DOHH2 (cell line): ENCODE data around the gene SCYGR3.

Experiments
- H3F3A ChIP-seq: fragments of 200-600 bp; sonication (generic), shearing (Covaris generic); 2 replicates; pipeline ENCODE4 v1.6.0; 2016; ENCODE audit warnings: antibody characterized with exemption, mild to moderate bottlenecking; ENCODE audit not compliant: control insufficient read depth, insufficient read depth
- H3K27ac ChIP-seq: fragments of 200-600 bp; sonication (generic); 2 replicates; pipeline ENCODE4 v1.5.1; 2014; ENCODE audit warnings: low read depth, mild to moderate bottlenecking, low read length, moderate library complexity
- H3K27me3 ChIP-seq: fragments of 200-600 bp; sonication (generic); 2 replicates; pipeline ENCODE4 v1.6.1; 2014; ENCODE audit warnings: mild to moderate bottlenecking, low read length, mixed read lengths; ENCODE audit not compliant: control insufficient read depth
- H3K36me3 ChIP-seq: fragments of 200-600 bp; sonication (generic); 2 replicates; pipeline ENCODE4 v1.6.1; 2014; ENCODE audit warnings: mild to moderate bottlenecking, low read length, moderate library complexity, mixed read lengths; ENCODE audit not compliant: control insufficient read depth
- H3K4me1 ChIP-seq: fragments of 200-600 bp; sonication (generic); 2 replicates; pipeline ENCODE4 v1.6.1; 2014; ENCODE audit warnings: mild to moderate bottlenecking, low read length, mixed read lengths; ENCODE audit not compliant: control insufficient read depth
- H3K4me2 ChIP-seq: fragments of 200-600 bp; sonication (generic); 2 replicates; pipeline ENCODE4 v1.6.0; 2014; ENCODE audit warnings: mild to moderate bottlenecking, low read length, moderate library complexity
- H3K4me3 ChIP-seq: fragments of 200-600 bp; sonication (generic); 2 replicates; pipeline ENCODE4 v1.5.1; 2014; ENCODE audit warnings: mild to moderate bottlenecking, low read length, mixed read lengths
- H3K79me2 ChIP-seq: fragments of 200-600 bp; sonication (generic); 2 replicates; pipeline ENCODE4 v1.6.1; 2014; ENCODE audit warnings: mild to moderate bottlenecking, low read length, mixed read lengths; ENCODE audit not compliant: control insufficient read depth
- H3K9me2 ChIP-seq: fragments of 200-600 bp; sonication (generic); replicated peaks from 2 replicates; pipeline ENCODE4 v1.6.1; 2014; ENCODE audit warnings: mild to moderate bottlenecking, low read length, mixed read lengths; ENCODE audit not compliant: control insufficient read depth
- H3K9me3 ChIP-seq: fragments of 200-600 bp; sonication (generic); 2 replicates; pipeline ENCODE4 v1.6.1; 2014; ENCODE audit warnings: antibody characterized with exemption, low read length, mixed read lengths; ENCODE audit not compliant: control insufficient read depth, insufficient read depth
- H4K20me1 ChIP-seq: fragments of 200-600 bp; sonication (generic); 2 replicates; pipeline ENCODE4 v1.6.0; 2014; ENCODE audit warnings: low read depth, mild to moderate bottlenecking, antibody characterized with exemption, low read length, moderate library complexity; ENCODE audit not compliant: control insufficient read depth, insufficient read depth
- EZH2phosphoT487 ChIP-seq: fragments of 200-600 bp; sonication (generic); IDR thresholded peaks from 2 replicates; pipeline ENCODE4 v1.6.1; 2017; ENCODE audit warnings: borderline replicate concordance, mild to moderate bottlenecking, antibody characterized with exemption, low read length, moderate library complexity, mixed read lengths
- TF ChIP-seq, protein P1 (sequence below): fragments of 200-600 bp; sonication (generic); IDR thresholded peaks from one replicate; pipeline ENCODE4 v1.5.1; 2014; ENCODE audit warnings: antibody characterized with exemption, mild to moderate bottlenecking, low read depth, low read length; ENCODE audit not compliant: poor library complexity, severe bottlenecking

Gene SCYGR3

DNA sequence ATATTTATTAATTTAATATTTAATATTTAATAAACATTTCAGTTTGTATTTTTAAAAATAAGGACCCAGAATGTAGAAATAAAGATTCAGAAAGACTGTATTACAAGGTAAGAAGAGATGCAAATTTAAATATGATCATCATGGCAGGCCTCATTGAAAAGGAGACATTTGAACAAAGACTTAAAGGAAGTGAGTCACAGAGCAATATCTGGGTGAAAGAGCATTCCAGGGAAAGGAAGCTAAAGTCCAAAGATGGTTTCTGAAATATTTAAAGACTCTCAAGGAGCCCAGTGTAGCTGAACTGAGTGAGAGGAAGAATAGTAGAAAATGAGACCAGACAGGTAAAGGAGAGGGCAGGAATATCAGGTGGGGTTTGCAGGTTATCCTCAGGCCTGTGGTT, 8.6 kb upstream of the SCYGR3 start:
- Histone ChIP-seq H3K36me3 (no peaks in the 10 kb centered on the region), H3K9me2 (no peaks in the 10 kb centered on the region), H3K9me3 (no peaks in the 10 kb centered on the region), H3K4me2 (no peak overlapping the region), H3F3A (no peaks in the 10 kb centered on the region), H3K27me3 (no peaks in the 10 kb centered on the region), H4K20me1 (no peaks in the 10 kb centered on the region), H3K79me2 (no peaks in the 10 kb centered on the region), H3K4me3 (no peak overlapping the region), H3K27ac (no peak overlapping the region), H3K4me1 (no peaks in the 10 kb centered on the region)
- TF ChIP-seq EZH2phosphoT487 = no peak
- TF ChIP-seq, protein P1, sequence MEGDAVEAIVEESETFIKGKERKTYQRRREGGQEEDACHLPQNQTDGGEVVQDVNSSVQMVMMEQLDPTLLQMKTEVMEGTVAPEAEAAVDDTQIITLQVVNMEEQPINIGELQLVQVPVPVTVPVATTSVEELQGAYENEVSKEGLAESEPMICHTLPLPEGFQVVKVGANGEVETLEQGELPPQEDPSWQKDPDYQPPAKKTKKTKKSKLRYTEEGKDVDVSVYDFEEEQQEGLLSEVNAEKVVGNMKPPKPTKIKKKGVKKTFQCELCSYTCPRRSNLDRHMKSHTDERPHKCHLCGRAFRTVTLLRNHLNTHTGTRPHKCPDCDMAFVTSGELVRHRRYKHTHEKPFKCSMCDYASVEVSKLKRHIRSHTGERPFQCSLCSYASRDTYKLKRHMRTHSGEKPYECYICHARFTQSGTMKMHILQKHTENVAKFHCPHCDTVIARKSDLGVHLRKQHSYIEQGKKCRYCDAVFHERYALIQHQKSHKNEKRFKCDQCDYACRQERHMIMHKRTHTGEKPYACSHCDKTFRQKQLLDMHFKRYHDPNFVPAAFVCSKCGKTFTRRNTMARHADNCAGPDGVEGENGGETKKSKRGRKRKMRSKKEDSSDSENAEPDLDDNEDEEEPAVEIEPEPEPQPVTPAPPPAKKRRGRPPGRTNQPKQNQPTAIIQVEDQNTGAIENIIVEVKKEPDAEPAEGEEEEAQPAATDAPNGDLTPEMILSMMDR = no peak

DNA sequence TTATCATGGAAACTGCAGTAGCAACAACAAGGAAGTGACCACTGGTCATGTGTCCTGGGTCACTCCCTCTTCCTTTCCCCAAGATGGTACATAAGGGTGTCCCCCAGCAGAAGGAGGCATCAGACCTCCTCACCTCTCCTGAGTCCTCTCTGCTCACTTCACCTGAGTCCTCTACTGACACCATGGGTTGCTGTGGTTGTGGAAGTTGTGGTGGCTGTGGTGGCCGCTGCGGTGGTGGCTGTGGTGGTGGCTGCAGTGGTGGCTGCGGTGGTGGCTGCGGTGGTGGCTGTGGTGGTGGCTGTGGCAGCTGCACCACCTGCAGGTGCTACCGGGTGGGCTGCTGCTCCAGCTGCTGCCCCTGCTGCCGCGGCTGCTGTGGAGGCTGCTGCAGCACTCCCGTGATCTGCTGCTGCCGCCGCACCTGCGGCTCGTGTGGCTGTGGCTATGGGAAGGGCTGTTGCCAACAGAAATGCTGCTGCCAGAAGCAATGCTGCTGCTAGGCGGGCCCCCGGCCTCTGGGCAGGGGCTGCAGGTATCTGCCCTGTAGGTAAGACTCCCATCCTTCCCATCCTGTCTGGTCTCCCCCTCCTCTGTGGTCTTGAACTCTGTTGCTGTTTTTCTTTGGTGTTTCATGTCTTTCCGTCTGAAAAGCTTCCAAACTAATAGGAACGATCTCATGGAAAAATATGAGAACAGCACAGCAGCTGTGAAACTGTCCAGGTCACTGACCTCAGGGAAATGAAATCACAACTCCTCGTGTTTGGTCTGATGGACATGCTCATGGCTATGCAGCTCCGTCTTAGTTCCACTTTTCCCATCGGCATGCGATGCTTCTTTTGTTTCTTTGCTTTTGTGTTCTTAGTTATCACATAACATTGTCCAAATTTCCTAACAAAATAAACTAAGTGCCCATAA, 2.9 kb upstream of the SCYGR3 start, which contains the start of gene SCYGR4:
SCYGR4 (plus strand) TSS at position 183 of the 915 bp plus-strand sequence; CDS start at position 183, 0 bp downstream.
- Histone ChIP-seq H3K4me1 (no peaks in the 10 kb centered on the region), H3K27ac (no peak within 1 kb of the TSS), H3K27me3 (no peaks in the 10 kb centered on the region), H4K20me1 (no peaks in the 10 kb centered on the region), H3K4me3 (no peak within 1 kb of the TSS), H3K79me2 (no peaks in the 10 kb centered on the region), H3K9me2 (no peaks in the 10 kb centered on the region), H3K9me3 (no peaks in the 10 kb centered on the region), H3K36me3 (no peaks in the 10 kb centered on the region), H3F3A (no peaks in the 10 kb centered on the region), H3K4me2 (no peak within 1 kb of the TSS)
- TF ChIP-seq EZH2phosphoT487 = no peak
- TF ChIP-seq, protein P1 = no peak

DNA sequence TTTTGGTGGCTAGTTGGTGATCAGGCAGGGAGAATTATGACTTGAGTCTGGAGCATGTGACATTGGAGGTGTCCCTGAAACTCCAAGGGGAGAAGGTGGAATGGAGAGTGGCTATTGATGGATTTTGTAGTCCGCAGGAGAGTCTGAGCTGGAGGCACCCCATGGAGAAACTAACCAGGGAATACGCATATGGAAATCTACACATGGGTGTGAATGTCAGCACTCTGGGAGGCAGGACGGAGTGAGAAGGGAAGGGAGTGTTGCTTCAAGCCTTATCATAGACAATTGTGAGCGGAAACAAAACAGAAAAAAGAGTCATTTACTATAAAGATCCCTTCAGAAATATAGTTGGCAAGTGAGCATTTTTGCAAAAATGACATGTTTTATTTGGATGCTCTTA, 2.0 kb upstream of the SCYGR3 start:
- TF ChIP-seq, protein P1 = no peak
- no peak for TF ChIP-seq EZH2phosphoT487

More for the DNA sequence above, 2.0 kb upstream of the SCYGR3 start:
- H3K27ac ChIP-seq = no peak overlapping the region
- no peaks in the 10 kb centered on the region for H3K36me3 ChIP-seq
- no peaks in the 10 kb centered on the region for H4K20me1 ChIP-seq
- no peaks in the 10 kb centered on the region for H3K27me3 ChIP-seq
- H3K9me2 ChIP-seq = no peaks in the 10 kb centered on the region
- no peak overlapping the region for H3K4me2 ChIP-seq
- no peaks in the 10 kb centered on the region for H3K79me2 ChIP-seq
- H3K9me3 ChIP-seq = no peaks in the 10 kb centered on the region
- no peaks in the 10 kb centered on the region for H3K4me1 ChIP-seq
- H3K4me3 ChIP-seq = no peak overlapping the region
- no peaks in the 10 kb centered on the region for H3F3A ChIP-seq
